CD4-positive, alpha-beta T cell (primary cell): Measurements from ENCODE around the gene PMPCB. TPM values are rescaled to one million over a fixed set of nuclear protein-coding genes. Genes with fewer than 3 reads are reported as not detected.

Experiments used
- ATAC-seq: fragments of 200-7000 bp; cut with Tn5 transposase; one replicate; pipeline ENCODE4 v1.10.0; 2022; ENCODE audit warnings: mild to moderate bottlenecking; ENCODE audit not compliant: poor library complexity
- CTCF ChIA-PET: fragments of 350-600 bp; sonication (Branson Sonifier 250); formaldehyde crosslinking; loops from one replicate; lab custom pipeline; 2021; ENCODE audit warnings: antibody characterized with exemption, inconsistent platforms; lab: Charles Lee
- POLR2A ChIA-PET: fragments of 350-600 bp; sonication (Branson Sonifier 250); formaldehyde crosslinking; loops from one replicate; lab custom pipeline; 2021; ENCODE audit warnings: antibody characterized with exemption, inconsistent platforms; lab: Charles Lee
- DNase-seq, 14 experiments: peaks; one replicate each; pipeline ENCODE4 v3.0.0-alpha.2; 2013 to 2020; ENCODE audit warnings: mixed read lengths in 2 of 14
- H3K27ac ChIP-seq, 2 donors: one replicate each; pipeline versions ENCODE4 v1.5.1 to v1.7.0; 2013; ENCODE audit warnings: low read length in 2 of 2, low read depth in 1 of 2, mild to moderate bottlenecking in 1 of 2
- H3K27me3 ChIP-seq, 2 experiments: 1 replicate in 1 of 2; 2 replicates in 1 of 2; pipeline versions ENCODE4 v1.6.1 to v1.7.0; 2013; ENCODE audit warnings: low read length in 2 of 2, control low read depth in 1 of 2, mild to moderate bottlenecking in 1 of 2, moderate library complexity in 1 of 2; ENCODE audit not compliant: insufficient read depth in 2 of 2, control insufficient read depth in 1 of 2
- H3K36me3 ChIP-seq: one replicate; pipeline ENCODE4 v1.6.1; 2013; ENCODE audit warnings: low read length, control low read depth; ENCODE audit not compliant: insufficient read depth
- H3K4me1 ChIP-seq: one replicate; pipeline ENCODE4 v1.6.1; 2013; ENCODE audit warnings: low read length, control low read depth; ENCODE audit not compliant: insufficient read depth
- H3K4me3 ChIP-seq: one replicate; pipeline ENCODE4 v1.5.1; 2013; ENCODE audit warnings: mild to moderate bottlenecking, low read length, moderate library complexity
- H3K9me3 ChIP-seq, 2 experiments: 1 replicate in 1 of 2; 2 replicates in 1 of 2; pipeline versions ENCODE4 v1.6.1 to v1.7.0; 2013; ENCODE audit warnings: low read length in 2 of 2, mild to moderate bottlenecking in 2 of 2, control low read depth in 1 of 2, moderate library complexity in 1 of 2; ENCODE audit not compliant: control insufficient read depth in 1 of 2, insufficient read depth in 1 of 2
- H3K27ac Mint-ChIP-seq: one replicate; pipeline ENCODE4 v1.8.0; 2020; ENCODE audit warnings: mixed read lengths
- H3K27me3 Mint-ChIP-seq: one replicate; pipeline ENCODE4 v1.8.0; 2021; ENCODE audit warnings: mixed read lengths
- H3K36me3 Mint-ChIP-seq: one replicate; pipeline ENCODE4 v1.8.0; 2021; ENCODE audit warnings: low read depth, mixed read lengths
- H3K4me1 Mint-ChIP-seq: one replicate; pipeline ENCODE4 v1.8.0; 2021; ENCODE audit warnings: low read depth, mixed read lengths
- H3K4me3 Mint-ChIP-seq: one replicate; pipeline ENCODE4 v1.8.0; 2020; ENCODE audit warnings: mild to moderate bottlenecking, mixed read lengths
- H3K9me3 Mint-ChIP-seq: one replicate; pipeline ENCODE4 v1.8.0; 2020; ENCODE audit warnings: mixed read lengths
- CTCF ChIP-seq: fragments of 200-600 bp; IDR thresholded peaks from one replicate; pipeline ENCODE4 v1.8.0; 2022; ENCODE audit warnings: antibody characterized with exemption, mild to moderate bottlenecking
- intact Hi-C, 2 experiments: fragments of 100-400 bp; cut with DNase I in 1 of 2; cut with micrococcal nuclease in 1 of 2; formaldehyde crosslinking; loops; one replicate each; pipeline versions ENCODE4 v1.15.1 to v1.9.0; 2023 to 2025; cut with DNase I, micrococcal nuclease
- total RNA-seq, 174 experiments: library from RNA in 2 of 174; stranded (reverse) in 2 of 174; gene quantifications; one replicate each; pipeline ENCODE4 v1.2.3 and lab custom pipeline; 2021 to 2026

The PMPCB gene
- total RNA-seq, 2 experiments from 2014 or later, result 101 to 103 TPM

GRCh38 chr7:103307503-103308231 is 10.4 kb downstream of the PMPCB start:
- peaks cover 24% of the 10 kb centered on the region for H3K4me1 Mint-ChIP-seq
- H3K36me3 Mint-ChIP-seq, result peaks cover 91% of the 10 kb centered on the region
- DNase-seq (no peak), ATAC-seq (no peak)
- intact Hi-C loops, result no loop called here
- Histone ChIP-seq H3K4me3 (no peak overlapping the region), H3K36me3 (peaks cover 97% of the 10 kb centered on the region), H3K27me3 (no peaks in the 10 kb centered on the region), H3K27ac (no peak overlapping the region), H3K9me3 (no peaks in the 10 kb centered on the region), H3K4me1 (peaks cover 4% of the 10 kb centered on the region)
- ChIA-PET POLR2A (interaction anchor here (1.4 kb wide), 1 partner anchor 10 kb away, joined by 3 read pairs; the partner anchor contains the start of gene PMPCB), CTCF (no interaction called here)
- no peaks in the 10 kb centered on the region for H3K9me3 Mint-ChIP-seq
- no peak for TF ChIP-seq CTCF
- peak overlapping the region; percentile 34 for H3K27ac Mint-ChIP-seq
- no peaks in the 10 kb centered on the region for H3K27me3 Mint-ChIP-seq
- no peak overlapping the region for H3K4me3 Mint-ChIP-seq

GRCh38 chr7:103314852-103315251 is 17.6 kb downstream of the PMPCB start:
- H3K27ac Mint-ChIP-seq, result no peak overlapping the region
- ATAC-seq (no peak), DNase-seq (no peak)
- H3K27me3 Mint-ChIP-seq, result no peaks in the 10 kb centered on the region
- Histone ChIP-seq H3K4me3 (no peak overlapping the region), H3K4me1 (no peaks in the 10 kb centered on the region), H3K27ac (no peak overlapping the region), H3K27me3 (no peaks in the 10 kb centered on the region), H3K36me3 (peaks cover 96% of the 10 kb centered on the region), H3K9me3 (no peaks in the 10 kb centered on the region)
- no peaks in the 10 kb centered on the region for H3K9me3 Mint-ChIP-seq
- peaks cover 98% of the 10 kb centered on the region for H3K36me3 Mint-ChIP-seq
- no peaks in the 10 kb centered on the region for H3K4me1 Mint-ChIP-seq
- ChIA-PET POLR2A (no interaction called here), CTCF (interaction anchor here (1.9 kb wide), 1 partner anchor 13 kb away, joined by 4 read pairs; no protein-coding TSS in a partner anchor)
- intact Hi-C loops, result loop anchor here in 1 of 2 experiments (5.0 kb wide), 1 partner anchor 1777 kb away; no protein-coding TSS in a partner anchor
- no peak overlapping the region for H3K4me3 Mint-ChIP-seq
- TF ChIP-seq CTCF, result no peak

GRCh38 chr7:103316380-103316941 is 19.2 kb downstream of the PMPCB start:
- ChIA-PET CTCF (interaction anchor here (1.9 kb wide), 1 partner anchor 11 kb away, joined by 4 read pairs; no protein-coding TSS in a partner anchor), POLR2A (no interaction called here)
- H3K4me1 ChIP-seq, result no peaks in the 10 kb centered on the region
- Mint-ChIP-seq H3K27me3 (no peaks in the 10 kb centered on the region), H3K4me1 (no peaks in the 10 kb centered on the region), H3K9me3 (no peaks in the 10 kb centered on the region), H3K27ac (no peak overlapping the region), H3K4me3 (no peak overlapping the region), H3K36me3 (peaks cover 91% of the 10 kb centered on the region)
- no peak for DNase-seq
- no peaks in the 10 kb centered on the region for H3K9me3 ChIP-seq
- no peak overlapping the region for H3K4me3 ChIP-seq
- H3K27me3 ChIP-seq, result no peaks in the 10 kb centered on the region
- no peak for ATAC-seq
- no peak overlapping the region for H3K27ac ChIP-seq
- intact Hi-C loops, result loop anchor here in 1 of 2 experiments (5.0 kb wide), 1 partner anchor 1776 kb away; no protein-coding TSS in a partner anchor
- TF ChIP-seq CTCF, result no peak
- H3K36me3 ChIP-seq, result peaks cover 93% of the 10 kb centered on the region
